Esophagus squamous epithelium (tissue), 4 donors: Measurements from ENCODE around the gene OMA1.

ENCODE experiments used
- POLR2A ChIP-seq, 4 donors: fragments of 450-650 bp; IDR thresholded peaks; one replicate each; pipeline ENCODE4 v1.6.1; 2017; ENCODE audit warnings: antibody characterized with exemption in 4 of 4, mild to moderate bottlenecking in 4 of 4, moderate library complexity in 3 of 4
- TF ChIP-seq, protein P1 (sequence below), 6 experiments: fragments of 450-650 bp in 4 of 6; fragments of 200-600 bp in 2 of 6; sonication (generic) in 2 of 6; IDR thresholded peaks; one replicate each; pipeline ENCODE4 v1.5.1; 2016 to 2019; ENCODE audit warnings: antibody characterized with exemption in 6 of 6, mild to moderate bottlenecking in 4 of 6, moderate library complexity in 4 of 6

DNA sequence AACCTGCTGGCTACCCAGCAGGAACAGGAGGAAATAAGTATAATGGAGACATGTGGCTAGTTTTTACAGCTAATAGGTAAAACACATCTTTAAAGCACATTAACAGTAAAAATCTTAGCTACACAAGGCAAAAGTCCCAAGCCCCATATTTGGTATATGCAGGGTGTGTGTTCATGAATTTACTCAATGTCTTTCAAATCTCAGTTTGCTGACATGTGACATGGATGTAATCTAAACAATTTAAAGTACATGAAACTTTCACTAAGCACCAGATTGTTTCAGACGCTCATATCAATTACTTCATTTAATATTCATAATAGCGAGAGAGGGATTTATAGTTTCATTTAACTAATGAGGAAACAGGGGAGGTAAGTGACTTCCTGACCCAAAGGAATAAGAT is 26.6 kb upstream of the OMA1 start:
- TF ChIP-seq, protein P1, sequence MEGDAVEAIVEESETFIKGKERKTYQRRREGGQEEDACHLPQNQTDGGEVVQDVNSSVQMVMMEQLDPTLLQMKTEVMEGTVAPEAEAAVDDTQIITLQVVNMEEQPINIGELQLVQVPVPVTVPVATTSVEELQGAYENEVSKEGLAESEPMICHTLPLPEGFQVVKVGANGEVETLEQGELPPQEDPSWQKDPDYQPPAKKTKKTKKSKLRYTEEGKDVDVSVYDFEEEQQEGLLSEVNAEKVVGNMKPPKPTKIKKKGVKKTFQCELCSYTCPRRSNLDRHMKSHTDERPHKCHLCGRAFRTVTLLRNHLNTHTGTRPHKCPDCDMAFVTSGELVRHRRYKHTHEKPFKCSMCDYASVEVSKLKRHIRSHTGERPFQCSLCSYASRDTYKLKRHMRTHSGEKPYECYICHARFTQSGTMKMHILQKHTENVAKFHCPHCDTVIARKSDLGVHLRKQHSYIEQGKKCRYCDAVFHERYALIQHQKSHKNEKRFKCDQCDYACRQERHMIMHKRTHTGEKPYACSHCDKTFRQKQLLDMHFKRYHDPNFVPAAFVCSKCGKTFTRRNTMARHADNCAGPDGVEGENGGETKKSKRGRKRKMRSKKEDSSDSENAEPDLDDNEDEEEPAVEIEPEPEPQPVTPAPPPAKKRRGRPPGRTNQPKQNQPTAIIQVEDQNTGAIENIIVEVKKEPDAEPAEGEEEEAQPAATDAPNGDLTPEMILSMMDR (IDR thresholded peaks at IDR 0.05), result no peak
- TF ChIP-seq POLR2A (IDR thresholded peaks at IDR 0.05), result no peak
